Right lung (tissue), 10 donors: ENCODE data around the gene RHOXF2. TPM values are rescaled to one million over a fixed set of nuclear protein-coding genes. Genes with fewer than 3 reads are reported as not detected.
"Not testable (repeated sequence)": the region's sequence is repeated elsewhere in the genome, so short reads cannot be mapped to it uniquely, and the experiment has no call there.

Source experiments
- DNase-seq, 2 donors: peaks; one replicate each; pipeline ENCODE4 v3.0.0-alpha.2; 2013
- long read RNA-seq, 8 donors: transcript quantifications; one replicate each; lab custom pipeline, GENCODE V29; 2026
- polyA plus RNA-seq, 5 donors: library from polyadenylated mRNA; unstranded; fragments of 120-200 nt; gene quantifications; one replicate each; pipeline versions ENCODE4 v1.2.1 to v1.2.3, GENCODE V29; 2013; ENCODE audit warnings: inconsistent platforms in 1 of 5, low replicate concordance in 1 of 5; ENCODE audit not compliant: insufficient read length in 5 of 5, insufficient read depth in 1 of 5

The RHOXF2 gene, protein sequence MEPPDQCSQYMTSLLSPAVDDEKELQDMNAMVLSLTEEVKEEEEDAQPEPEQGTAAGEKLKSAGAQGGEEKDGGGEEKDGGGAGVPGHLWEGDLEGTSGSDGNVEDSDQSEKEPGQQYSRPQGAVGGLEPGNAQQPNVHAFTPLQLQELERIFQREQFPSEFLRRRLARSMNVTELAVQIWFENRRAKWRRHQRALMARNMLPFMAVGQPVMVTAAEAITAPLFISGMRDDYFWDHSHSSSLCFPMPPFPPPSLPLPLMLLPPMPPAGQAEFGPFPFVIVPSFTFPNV
- polyA plus RNA-seq, result under 1 TPM; 0.12 to 0.20 (median 0.13) TPM
- long read RNA-seq, donor 1, result 0 reads
- long read RNA-seq, donor 2, result 0 reads
- long read RNA-seq, donor 3, result 0 reads
- long read RNA-seq, donor 4, result 0 reads
- long read RNA-seq, donor 5, result 0 reads
- long read RNA-seq, donor 6, result 0 reads
- long read RNA-seq, donor 7, result 0 reads
- long read RNA-seq, donor 8, result 0 reads

DNA sequence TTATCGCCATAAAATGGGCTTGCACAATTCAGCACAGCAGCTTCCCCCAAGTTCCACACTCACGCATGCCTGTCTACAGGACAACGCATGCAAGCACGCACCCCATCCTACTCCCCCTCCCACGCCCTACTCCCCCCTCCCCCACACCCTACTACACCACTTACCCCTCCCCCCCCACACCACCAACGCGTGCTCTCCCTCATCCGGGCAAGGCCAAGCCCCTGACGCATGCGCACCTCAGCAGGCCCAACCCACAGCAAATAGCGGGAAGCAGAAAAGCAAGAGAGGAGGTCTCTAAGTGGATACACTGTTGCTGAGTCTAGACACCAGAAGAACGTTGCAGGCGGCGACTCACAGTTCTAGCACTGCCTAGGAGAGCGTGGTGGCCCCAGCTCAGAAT is at the start of gene RHOXF2:
Gene RHOXF2 (plus strand): TSS at position 301 of the 400 bp plus-strand sequence. CDS start 138 bp downstream, outside the sequence.
- not testable (repeated sequence) for DNase-seq

DNA sequence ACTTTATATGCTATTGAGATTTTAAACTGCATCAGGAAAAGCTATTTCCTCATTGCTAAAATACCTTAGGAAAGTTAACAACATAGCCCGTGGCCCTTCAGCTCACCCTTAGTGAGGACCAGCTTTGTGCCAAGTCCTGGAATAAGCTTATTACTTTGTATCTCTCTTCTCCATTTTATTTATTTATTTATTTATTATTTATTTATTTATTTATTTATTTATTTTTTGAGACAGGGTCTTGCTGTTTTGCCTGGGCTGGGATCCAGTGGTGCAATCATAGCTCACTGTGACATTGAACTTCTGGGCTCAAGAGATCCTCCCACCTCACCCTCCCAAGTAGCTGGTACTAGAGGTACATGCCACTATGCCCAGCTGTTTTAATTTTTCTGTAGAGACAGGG is 49.0 kb upstream of the RHOXF2 start:
- DNase-seq, result no peak

DNA sequence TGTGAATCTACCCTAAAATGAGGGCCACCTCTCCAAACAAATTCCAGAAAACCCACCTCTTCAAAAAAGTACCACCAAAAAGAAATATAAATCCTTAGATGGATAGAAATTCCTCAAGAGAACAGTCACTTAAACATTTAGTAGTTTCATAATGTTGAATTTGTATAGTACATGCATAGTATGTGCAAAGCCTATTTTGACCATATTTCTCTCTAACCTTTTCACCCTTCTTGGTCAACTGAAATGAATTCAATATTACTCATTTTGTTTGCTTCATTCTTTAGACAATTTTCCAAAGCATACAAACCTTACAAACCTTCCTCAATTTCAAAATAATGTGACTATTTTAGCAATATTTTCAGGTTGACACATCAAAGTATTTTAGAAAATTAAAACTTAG is 46.8 kb upstream of the RHOXF2 start:
- DNase-seq, result no peak

DNA sequence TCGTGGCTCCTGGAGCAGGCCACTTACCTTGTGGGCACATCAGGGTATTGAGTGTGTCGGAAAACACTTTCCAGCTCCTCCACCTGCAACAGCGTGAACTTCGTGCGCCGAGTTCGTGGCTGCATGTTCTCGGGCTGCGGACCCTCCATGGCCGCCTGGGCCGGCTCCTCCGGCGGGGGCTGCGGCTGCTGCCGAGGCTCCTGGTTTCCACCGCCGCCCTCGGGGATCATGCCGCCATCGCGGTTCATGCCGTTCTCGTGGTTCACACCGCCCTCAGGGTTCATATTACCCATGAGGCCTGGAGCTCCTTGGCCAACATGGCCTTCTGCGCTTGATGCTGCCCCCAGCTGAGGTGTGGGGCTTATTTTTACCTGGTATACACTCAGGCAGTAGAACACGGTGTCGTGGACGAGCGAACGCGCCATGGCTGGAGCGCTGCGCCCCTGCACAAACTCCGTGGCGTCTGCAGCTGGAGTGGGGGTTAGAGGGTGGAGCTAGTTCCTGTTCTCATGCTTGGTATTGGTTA is 42.9 kb upstream of the RHOXF2 start, which contains the start of gene RHOXF1:
Gene RHOXF1 (minus strand): TSS at position 476 of the 526 bp plus-strand sequence. CDS start 51 bp downstream, at position 425.
- no peak for DNase-seq

DNA sequence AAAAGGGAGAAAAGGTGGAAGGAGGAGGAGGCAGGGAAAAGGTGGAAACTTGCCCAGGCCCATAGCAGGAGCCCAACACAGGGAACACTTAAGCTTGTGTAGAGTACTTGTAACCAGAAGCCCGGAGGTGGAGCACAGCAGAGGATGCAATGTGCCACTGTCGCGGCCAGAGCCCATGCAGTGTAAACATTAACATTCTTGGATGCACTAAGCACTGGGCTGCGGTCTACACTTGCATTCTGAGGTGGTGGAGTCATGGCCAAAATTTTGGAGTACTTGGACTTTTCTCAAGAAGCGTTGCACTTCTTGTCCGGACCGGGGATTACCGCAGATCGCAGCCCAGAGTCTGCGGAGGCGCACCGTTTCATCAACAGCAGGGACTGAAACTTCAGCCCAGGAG is 38.2 kb upstream of the RHOXF2 start:
- DNase-seq, result no peak

DNA sequence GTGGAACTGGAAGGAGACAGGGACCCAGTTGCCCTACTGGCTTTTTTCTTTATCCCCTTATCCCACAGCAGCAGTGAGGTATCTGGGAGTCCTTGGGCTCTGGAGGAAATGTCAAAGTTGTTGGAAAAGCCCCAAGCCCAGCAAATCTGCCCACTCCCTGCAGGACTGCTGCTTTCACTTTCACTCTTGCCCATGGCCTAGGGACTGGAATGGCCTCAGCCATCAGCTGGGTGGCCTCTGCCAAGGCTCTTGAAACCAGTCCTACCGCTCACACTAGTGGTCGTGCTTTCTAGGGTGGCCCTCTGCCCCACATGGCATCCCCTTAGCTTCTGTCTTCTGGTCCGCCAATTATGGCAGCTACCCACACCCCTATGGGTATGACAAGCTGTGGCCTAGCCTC is 33.0 kb upstream of the RHOXF2 start:
- DNase-seq, result no peak

DNA sequence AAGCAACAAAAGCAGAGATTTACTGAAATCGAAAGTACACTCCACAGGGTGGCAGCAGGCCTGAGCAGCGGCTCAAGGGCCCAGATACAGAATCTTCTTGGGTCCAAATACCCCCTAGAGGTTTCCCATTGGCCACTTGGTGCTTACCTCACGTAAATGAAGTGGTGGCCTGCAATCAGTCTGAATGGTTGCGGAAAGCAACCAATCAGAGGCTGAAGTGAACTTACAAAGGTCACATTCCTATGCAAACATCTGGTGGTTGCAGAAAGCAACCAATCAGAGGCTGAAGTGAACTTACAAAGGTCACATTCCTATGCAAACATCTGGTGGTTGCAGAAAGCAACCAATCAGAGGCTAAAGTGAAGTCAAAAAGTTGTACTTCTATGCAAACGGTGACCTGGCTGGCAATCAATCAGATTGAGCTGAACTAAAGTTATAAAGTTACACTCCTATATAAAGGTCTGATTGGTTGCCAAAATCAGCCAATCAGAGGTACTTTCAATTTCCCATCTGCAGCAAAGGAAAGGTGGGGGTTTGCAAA is 30.0 kb upstream of the RHOXF2 start:
- DNase-seq, result not testable (repeated sequence)

DNA sequence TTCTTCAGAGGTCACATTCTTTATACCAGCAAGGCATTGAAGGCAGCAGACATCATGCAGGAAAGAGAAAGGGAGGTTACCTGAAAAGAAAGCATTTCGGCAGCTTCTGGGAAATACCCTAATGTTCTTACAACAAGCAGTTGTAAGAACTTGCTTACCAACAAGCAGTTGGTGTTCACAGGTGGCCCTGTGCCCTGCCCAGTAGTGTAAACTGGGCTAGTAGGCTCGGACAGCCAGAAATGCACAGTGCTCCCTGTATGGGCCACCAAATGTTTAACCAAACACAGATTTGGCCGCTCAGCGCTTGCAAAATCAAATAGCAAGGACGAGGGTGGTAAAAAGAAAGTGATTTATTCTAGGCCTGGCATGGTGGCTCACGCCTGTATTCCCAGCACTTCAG is 22.3 kb upstream of the RHOXF2 start:
- DNase-seq, result no peak

DNA sequence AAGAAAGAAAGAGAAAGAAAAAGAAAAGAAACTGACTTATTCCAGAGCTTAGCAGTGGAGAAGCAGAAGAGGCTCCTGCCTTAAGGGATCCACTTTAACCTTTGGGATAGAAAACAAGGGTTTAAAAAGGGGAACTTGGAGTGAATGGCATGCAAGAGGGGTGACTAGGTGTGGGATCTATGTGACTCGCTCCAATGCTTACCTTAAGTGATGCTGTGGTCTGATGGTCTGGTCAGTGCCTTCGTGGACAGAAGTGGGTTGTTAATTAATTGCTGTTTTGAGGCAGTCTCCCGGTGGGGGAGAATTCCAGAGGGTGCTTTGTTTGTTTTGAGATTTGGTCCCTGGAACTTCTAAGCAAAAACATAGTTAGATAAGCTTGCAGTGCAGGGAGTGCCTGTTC is 21.6 kb upstream of the RHOXF2 start:
- DNase-seq, result no peak

DNA sequence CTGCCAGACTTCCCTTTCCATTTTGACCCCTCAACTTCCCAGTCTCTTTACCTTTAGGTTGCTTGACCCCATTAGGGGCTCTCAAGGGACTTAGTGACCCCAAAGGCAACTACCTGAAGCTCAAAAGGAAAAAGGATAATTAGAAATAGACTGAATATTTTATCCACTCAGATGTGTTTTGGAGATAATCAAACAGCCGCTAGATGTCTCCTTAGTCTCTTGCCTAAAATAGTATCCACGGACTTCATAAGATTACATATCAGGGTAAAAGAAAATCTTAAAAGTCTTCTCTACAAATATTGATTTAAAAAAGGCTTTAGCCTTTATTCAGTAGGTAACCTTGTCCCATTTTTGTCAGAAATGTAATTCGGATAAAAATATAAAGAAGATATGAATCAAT is 21.0 kb upstream of the RHOXF2 start:
- DNase-seq, result no peak

DNA sequence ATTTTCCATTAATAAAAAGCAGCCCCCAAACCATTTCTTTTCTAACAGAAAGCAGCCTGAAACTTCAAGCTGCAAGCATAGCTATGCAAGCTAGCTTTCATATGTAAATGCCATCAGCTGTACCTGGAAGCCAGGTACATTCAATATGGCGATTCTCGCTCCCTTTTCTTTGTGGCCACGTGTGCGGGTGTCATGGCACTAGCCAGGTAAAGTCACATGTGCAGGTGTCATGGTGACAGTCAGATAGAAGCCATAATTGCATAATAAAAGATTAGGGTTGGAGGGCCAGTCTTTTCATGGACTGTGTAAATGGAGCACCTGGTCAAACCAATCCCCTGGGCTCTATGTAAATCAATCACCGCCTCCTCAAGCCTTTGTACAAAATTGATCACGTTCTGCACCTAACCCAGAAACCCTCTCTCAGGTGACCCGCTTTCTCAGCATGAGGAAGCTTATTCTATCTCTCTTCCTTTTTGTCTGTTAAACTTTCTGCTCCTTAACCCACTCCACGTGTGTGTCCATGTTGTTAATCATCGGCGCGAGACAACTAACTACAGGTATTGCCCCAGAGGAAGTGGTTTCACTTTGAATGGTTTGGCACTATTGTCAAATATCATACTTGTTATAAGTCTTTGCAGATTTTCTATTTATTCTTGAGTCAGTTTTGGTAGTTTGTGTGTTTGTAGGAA is 18.0 kb upstream of the RHOXF2 start:
- no peak for DNase-seq

DNA sequence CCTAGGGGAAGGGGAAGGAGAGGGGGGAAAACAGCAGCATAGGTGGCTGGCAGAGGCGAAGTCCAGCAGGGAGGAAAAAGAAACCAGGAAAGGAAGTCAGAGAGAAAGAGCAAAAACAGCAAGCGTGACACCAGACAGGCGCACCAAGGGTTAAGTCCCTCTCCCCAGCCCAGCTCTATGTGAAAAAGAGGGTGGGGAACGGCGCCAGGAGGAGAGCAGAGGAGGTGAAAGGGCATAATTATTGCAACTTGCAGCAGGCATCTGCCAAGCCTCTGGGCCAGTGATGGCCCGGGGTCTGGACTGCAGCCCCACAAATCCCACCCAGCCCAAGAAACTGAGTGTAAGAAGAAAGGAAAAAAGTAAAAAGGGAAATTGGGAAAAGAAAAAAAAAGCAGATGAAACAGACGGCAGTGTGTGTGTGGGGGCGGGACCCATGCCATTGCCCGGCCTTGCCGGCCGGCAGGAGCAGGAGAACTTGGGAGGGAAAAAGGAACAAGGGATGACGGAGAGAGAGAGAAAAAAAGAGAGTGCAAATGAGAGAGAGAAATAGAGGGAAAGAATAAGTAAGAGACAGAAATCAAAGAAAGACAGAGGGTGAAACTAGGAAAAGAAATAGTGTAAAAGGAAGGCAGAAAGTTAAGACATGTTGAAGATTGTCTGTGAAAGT is 14.1 kb upstream of the RHOXF2 start:
- peak; percentile 15 to 28 for DNase-seq

DNA sequence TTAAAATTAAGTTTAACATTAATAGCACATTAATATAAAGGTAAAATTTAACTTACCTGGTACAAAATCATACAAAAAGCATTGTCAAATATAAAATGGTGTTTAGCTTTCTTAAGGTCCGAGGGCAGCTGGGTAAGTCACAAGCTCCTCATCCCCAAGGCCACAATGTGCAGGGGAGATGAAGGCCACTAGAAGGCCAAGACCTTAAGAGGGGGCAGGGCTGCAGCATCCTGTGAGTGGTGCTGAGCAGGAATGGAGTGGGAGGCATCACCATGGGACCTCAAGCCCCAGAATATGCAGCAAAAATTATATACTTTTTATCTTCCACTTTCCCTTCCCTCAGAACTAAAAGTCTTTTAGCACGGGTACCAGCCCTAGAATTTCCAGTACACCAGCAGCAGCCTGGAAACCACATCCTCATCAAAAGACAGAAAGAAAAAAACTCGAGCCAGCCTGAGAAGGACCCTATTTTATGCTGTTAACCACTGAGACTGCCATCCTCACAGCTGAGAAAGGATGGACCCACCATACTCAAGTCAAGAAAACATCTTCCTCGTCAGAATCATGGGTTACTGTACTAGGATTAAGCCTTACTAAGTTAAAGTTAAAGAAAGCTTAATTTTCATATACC is 13.0 kb upstream of the RHOXF2 start:
- DNase-seq, result no peak

DNA sequence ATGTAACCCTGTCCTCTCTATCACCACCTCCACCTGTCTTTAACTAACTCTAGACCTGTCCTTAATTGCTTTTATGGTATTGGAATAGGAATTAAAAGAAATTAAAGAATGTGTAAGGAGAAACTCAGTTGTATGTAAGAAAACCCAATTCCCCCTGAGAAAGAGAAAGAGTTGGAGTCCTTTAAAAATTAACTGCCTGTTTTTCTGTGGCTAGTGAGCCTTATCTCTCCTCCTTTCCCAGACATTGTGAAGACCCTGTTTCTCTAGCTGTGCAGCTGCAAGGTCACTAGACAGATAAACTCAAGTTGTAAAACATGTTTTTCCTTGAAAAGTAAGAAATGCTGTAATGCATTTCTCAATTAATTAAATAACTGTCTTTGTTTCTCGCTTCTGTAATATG is 12.1 kb upstream of the RHOXF2 start:
- not testable (repeated sequence) for DNase-seq

DNA sequence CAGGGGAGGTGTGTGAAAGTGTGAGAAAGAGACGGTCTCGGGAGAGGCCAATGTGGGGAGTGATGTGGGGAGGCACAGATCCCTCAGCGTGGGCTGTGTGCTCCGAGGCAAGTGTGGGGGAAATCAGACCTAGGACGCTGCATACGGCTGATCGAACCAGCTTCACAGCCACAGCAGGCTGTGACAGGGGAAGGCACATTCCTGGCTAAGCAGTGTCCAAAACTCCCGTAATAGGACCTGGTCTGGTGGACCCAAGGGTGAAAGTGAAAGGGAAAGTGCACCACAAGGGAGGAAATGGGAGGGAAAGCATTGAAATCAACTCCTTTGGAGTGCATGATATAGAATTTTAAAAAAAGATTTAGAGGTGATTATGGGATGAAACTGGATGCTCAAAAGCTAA is 10.9 kb upstream of the RHOXF2 start:
- DNase-seq, result no peak

DNA sequence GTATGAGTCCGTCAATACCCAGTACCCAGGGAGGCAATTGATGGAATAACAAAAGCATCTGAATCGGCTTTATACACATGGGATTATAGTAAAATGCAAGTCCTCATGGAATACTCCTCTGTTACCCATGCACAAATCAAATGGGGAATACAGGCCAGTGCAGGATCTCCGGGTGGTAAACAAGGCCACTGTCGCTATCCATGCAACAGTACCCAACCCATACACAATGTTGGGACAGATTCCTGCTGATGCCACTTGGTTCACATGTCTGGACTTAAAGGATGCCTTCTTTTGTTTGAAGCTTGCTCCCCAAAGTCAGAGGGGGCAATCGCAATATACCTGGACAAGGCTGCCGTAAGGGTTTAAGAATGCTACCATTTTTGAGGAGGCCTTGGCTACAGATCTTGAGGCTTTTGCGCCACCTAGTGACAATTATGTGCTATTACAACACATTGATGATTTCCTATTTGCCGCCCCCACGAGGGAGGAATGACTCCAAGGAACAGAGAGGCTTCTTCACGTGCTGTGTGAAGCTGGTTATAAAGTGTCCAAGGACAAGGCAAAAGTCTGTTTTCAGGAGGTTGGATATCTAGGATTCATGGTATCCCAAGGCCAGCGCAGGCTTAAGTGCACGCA is 8.2 kb upstream of the RHOXF2 start:
- not testable (repeated sequence) for DNase-seq

DNA sequence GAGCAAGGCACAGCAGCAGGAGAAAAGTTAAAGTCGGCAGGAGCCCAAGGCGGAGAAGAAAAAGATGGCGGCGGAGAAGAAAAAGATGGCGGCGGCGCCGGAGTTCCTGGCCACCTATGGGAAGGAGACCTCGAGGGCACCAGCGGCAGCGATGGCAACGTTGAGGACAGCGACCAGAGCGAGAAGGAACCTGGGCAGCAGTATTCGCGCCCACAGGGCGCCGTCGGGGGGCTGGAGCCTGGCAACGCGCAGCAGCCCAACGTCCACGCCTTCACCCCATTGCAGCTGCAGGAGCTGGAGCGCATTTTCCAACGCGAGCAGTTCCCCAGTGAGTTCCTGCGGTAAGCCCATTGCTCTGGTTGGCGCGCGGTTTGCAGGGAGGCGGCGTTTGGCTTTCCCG is 673 bp downstream of the RHOXF2 start:
- DNase-seq, result not testable (repeated sequence)

DNA sequence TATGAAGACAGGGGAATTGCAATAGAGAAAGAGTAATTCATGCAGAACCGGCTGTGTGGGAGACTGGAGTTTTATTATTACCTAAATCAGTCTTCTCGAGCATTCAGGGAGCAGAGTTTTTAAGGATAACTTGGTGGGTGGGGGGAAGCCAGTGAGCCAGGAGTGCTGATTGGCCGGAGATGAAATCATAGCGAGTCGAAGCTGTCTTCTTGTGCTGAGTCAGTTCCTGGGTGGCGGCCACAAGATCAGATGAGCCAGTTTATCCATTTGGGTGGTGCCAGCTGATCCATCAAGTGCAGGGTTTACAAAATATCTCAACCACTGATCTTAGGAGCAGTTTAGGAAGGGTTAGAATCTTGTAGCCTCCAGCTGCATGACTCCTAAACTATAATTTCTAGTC is 34.8 kb downstream of the RHOXF2 start:
- not testable (repeated sequence) for DNase-seq

DNA sequence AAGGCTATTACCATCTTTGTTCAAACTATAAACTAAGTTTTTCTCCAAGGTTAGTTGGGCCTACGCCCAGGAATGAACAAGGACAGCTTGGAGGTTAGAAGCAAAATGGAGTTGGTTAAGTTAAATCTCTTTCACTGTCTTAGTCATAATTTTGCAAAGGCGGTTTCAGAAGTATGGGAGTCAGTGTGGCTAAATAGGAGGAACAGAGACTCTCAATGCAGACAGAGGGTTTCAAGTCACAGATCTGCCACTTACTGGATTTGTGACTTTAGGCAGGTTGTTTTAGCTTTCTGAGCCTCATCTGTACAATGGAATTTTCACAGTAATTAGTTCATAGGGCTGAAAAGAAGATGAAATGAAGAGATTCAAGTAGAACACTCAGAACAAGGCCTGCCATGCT is 35.3 kb downstream of the RHOXF2 start:
- not testable (repeated sequence) for DNase-seq

DNA sequence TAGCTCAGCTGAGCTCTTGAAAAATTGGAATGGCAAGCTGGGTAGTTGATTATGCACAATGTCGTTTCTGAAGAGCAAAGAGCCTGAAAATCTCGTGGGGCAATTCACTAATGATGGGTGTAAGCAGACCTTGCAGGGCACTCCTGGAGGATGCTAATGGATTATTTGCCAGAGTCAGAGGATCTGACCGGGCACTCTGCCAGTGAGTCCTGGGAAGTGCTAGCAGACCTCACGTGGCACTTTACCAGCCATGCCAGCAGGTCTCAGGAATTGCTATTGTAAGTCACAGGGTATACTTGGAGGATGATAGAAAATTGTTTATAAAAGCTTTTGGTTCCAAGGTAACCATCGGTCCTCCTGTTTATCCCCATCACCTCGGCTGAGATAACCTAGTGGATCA is 37.4 kb downstream of the RHOXF2 start:
- not testable (repeated sequence) for DNase-seq
